ENCODE results near the gene TSC22D4. TPM values are rescaled to one million over a fixed set of nuclear protein-coding genes. Genes with fewer than 3 reads are reported as not detected.
A peak's percentile ranks its signal among the peaks of the same experiment; 100 is the strongest.
"Not testable (repeated sequence)": the region's sequence is repeated elsewhere in the genome, so short reads cannot be mapped to it uniquely, and the experiment has no call there.

Gene TSC22D4
- total RNA-seq, 1 donor from 2014 or later, result 121 TPM

- Mint-ChIP-seq H3K36me3 (ENCODE audit: low read depth) (peaks cover 10% of the 10 kb centered on the region), H3K4me3 (no peak overlapping the region), H3K9me3 (no peaks in the 10 kb centered on the region), H3K27me3 (no peaks in the 10 kb centered on the region), H3K4me1 (peaks cover 18% of the 10 kb centered on the region), H3K27ac (no peak overlapping the region)
- no peak for DNase-seq
- intact Hi-C loops (cut with micrococcal nuclease), result no loop called here
These were observed 23.8 kb downstream of the TSC22D4 start for GRCh38 chr7:100455206-100455605.

GRCh38 chr7:100453854-100454253 lies 25.2 kb downstream of the TSC22D4 start:
- H3K36me3 Mint-ChIP-seq (ENCODE audit: low read depth); H3K27ac Mint-ChIP-seq; H3K27me3 Mint-ChIP-seq; H3K4me3 Mint-ChIP-seq; H3K9me3 Mint-ChIP-seq; intact Hi-C loops (cut with micrococcal nuclease); DNase-seq: not testable (repeated sequence)
- H3K4me1 Mint-ChIP-seq, result peaks cover 18% of the 10 kb centered on the region

GRCh38 chr7:100452513-100452912 lies 26.5 kb downstream of the TSC22D4 start:
- Mint-ChIP-seq H3K9me3 (no peaks in the 10 kb centered on the region), H3K4me3 (no peak overlapping the region), H3K27me3 (no peaks in the 10 kb centered on the region), H3K4me1 (peaks cover 16% of the 10 kb centered on the region), H3K36me3 (ENCODE audit: low read depth) (peaks cover 2% of the 10 kb centered on the region), H3K27ac (no peak overlapping the region)
- no peak for DNase-seq
- intact Hi-C loops (cut with micrococcal nuclease), result no loop called here

- H3K9me3 Mint-ChIP-seq, result no peaks in the 10 kb centered on the region
These were observed 29.7 kb downstream of the TSC22D4 start for GRCh38 chr7:100449190-100449795.

GRCh38 chr7:100447363-100447762 lies 31.7 kb downstream of the TSC22D4 start:
- peaks cover 26% of the 10 kb centered on the region for H3K4me1 Mint-ChIP-seq
- H3K36me3 Mint-ChIP-seq (ENCODE audit: low read depth); intact Hi-C loops (cut with micrococcal nuclease); H3K27ac Mint-ChIP-seq; H3K27me3 Mint-ChIP-seq; H3K4me3 Mint-ChIP-seq; DNase-seq; H3K9me3 Mint-ChIP-seq: not testable (repeated sequence)

More at GRCh38 chr7:100449190-100449795, 29.7 kb downstream of the TSC22D4 start:
- Mint-ChIP-seq H3K27ac (no peak overlapping the region), H3K36me3 (ENCODE audit: low read depth) (no peaks in the 10 kb centered on the region), H3K27me3 (no peaks in the 10 kb centered on the region), H3K4me1 (peaks cover 22% of the 10 kb centered on the region), H3K4me3 (no peak overlapping the region)
- intact Hi-C loops (cut with micrococcal nuclease), result no loop called here
- no peak for DNase-seq

GRCh38 chr7:100446040-100446439 lies 33.0 kb downstream of the TSC22D4 start:
- intact Hi-C loops (cut with micrococcal nuclease), result no loop called here
- Mint-ChIP-seq H3K9me3 (no peaks in the 10 kb centered on the region), H3K27ac (peak overlapping the region; percentile 25), H3K27me3 (no peaks in the 10 kb centered on the region), H3K4me1 (peaks cover 28% of the 10 kb centered on the region), H3K36me3 (ENCODE audit: low read depth) (no peaks in the 10 kb centered on the region), H3K4me3 (no peak overlapping the region)
- DNase-seq, result no peak

- Mint-ChIP-seq H3K4me3 (peak overlapping the region; percentile 8), H3K4me1 (peaks cover 21% of the 10 kb centered on the region), H3K9me3 (no peaks in the 10 kb centered on the region), H3K27ac (peak overlapping the region; percentile 88), H3K27me3 (no peaks in the 10 kb centered on the region), H3K36me3 (ENCODE audit: low read depth) (no peaks in the 10 kb centered on the region)
- intact Hi-C loops (cut with micrococcal nuclease), result no loop called here
- peak; percentile 64 for DNase-seq
These were observed 34.4 kb downstream of the TSC22D4 start for GRCh38 chr7:100444311-100445278.

- H3K36me3 Mint-ChIP-seq (ENCODE audit: low read depth), result no peaks in the 10 kb centered on the region
- no peaks in the 10 kb centered on the region for H3K27me3 Mint-ChIP-seq
- peaks cover 21% of the 10 kb centered on the region for H3K4me1 Mint-ChIP-seq
- no peak overlapping the region for H3K4me3 Mint-ChIP-seq
- peak overlapping the region; percentile 67 for H3K27ac Mint-ChIP-seq
- H3K9me3 Mint-ChIP-seq, result no peaks in the 10 kb centered on the region
- intact Hi-C loops (cut with micrococcal nuclease), result no loop called here
- DNase-seq, result no peak
These were observed 35.7 kb downstream of the TSC22D4 start for GRCh38 chr7:100443096-100443840.

GRCh38 chr7:100441641-100442535 lies 37.1 kb downstream of the TSC22D4 start:
- DNase-seq, result no peak
- Mint-ChIP-seq H3K27ac (peak overlapping the region; percentile 13), H3K4me3 (no peak overlapping the region), H3K36me3 (ENCODE audit: low read depth) (no peaks in the 10 kb centered on the region), H3K27me3 (no peaks in the 10 kb centered on the region), H3K9me3 (no peaks in the 10 kb centered on the region), H3K4me1 (peaks cover 21% of the 10 kb centered on the region)
- intact Hi-C loops (cut with micrococcal nuclease), result no loop called here

GRCh38 chr7:100439244-100439643 lies 39.8 kb downstream of the TSC22D4 start:
- not testable (repeated sequence) for H3K9me3 Mint-ChIP-seq, DNase-seq, H3K27me3 Mint-ChIP-seq, H3K4me3 Mint-ChIP-seq, H3K27ac Mint-ChIP-seq
- Mint-ChIP-seq H3K4me1 (peaks cover 18% of the 10 kb centered on the region), H3K36me3 (ENCODE audit: low read depth) (peaks cover 17% of the 10 kb centered on the region)
- intact Hi-C loops (cut with micrococcal nuclease), result loop anchor here (10.0 kb wide), 1 partner anchor 436 kb away; the partner anchor contains the start of gene SRRT

- H3K27me3 Mint-ChIP-seq, H3K9me3 Mint-ChIP-seq, DNase-seq, H3K27ac Mint-ChIP-seq, H3K4me3 Mint-ChIP-seq: not testable (repeated sequence)
- intact Hi-C loops (cut with micrococcal nuclease), result loop anchor here (10.0 kb wide), 1 partner anchor 436 kb away; the partner anchor contains the start of gene SRRT
- Mint-ChIP-seq H3K4me1 (peaks cover 22% of the 10 kb centered on the region), H3K36me3 (ENCODE audit: low read depth) (peaks cover 22% of the 10 kb centered on the region)
These were observed 40.3 kb downstream of the TSC22D4 start for GRCh38 chr7:100438731-100439130.

GRCh38 chr7:100438172-100438571 lies 40.8 kb downstream of the TSC22D4 start:
- intact Hi-C loops (cut with micrococcal nuclease), result loop anchor here (10.0 kb wide), 1 partner anchor 437 kb away; the partner anchor contains the start of gene SRRT
- H3K27me3 Mint-ChIP-seq, result no peaks in the 10 kb centered on the region
- H3K4me1 Mint-ChIP-seq, result peaks cover 26% of the 10 kb centered on the region
- H3K9me3 Mint-ChIP-seq, result no peaks in the 10 kb centered on the region
- no peak overlapping the region for H3K4me3 Mint-ChIP-seq
- no peak overlapping the region for H3K27ac Mint-ChIP-seq
- no peak for DNase-seq
- H3K36me3 Mint-ChIP-seq (ENCODE audit: low read depth), result peaks cover 27% of the 10 kb centered on the region
